Bronchial epithelial cell (primary cell): ENCODE results near the gene PKD2L2. TPM values are rescaled to one million over a fixed set of nuclear protein-coding genes. Genes with fewer than 3 reads are reported as not detected.

Experiments used
- DNase-seq: peaks from one replicate; pipeline ENCODE4 v3.0.0-alpha.2; 2010; ENCODE audit warnings: low read depth
- FAIRE-seq: peaks from 2 replicates; lab custom pipeline; 2011; peaks lifted over from hg19 to GRCh38; lab: Jason Lieb, UNC
- H3K27me3 ChIP-seq: 2 replicates; pipeline ENCODE4 v1.5.1; 2011; ENCODE audit warnings: low read length; ENCODE audit not compliant: control insufficient read depth, insufficient read depth
- H3K36me3 ChIP-seq: 2 replicates; pipeline ENCODE4 v1.5.1; 2011; ENCODE audit warnings: low read length; ENCODE audit not compliant: control insufficient read depth, insufficient read depth
- H3K4me3 ChIP-seq: 2 replicates; pipeline ENCODE4 v1.5.1; 2011; ENCODE audit warnings: mild to moderate bottlenecking, low read depth, low read length, control low read depth
- total RNA-seq: library from RNA; depleted of rRNA; stranded (reverse); fragments of >200 nt; gene quantifications from 2 replicates; pipeline ENCODE4 v1.2.1, GENCODE V29; 2014
- TF ChIP-seq, protein P1 (sequence below): IDR thresholded peaks from 2 replicates; pipeline ENCODE4 v1.5.1; 2011; ENCODE audit warnings: mild to moderate bottlenecking, moderate library complexity, low read length, control low read depth, inconsistent platforms; ENCODE audit not compliant: insufficient read depth, severe bottlenecking

The PKD2L2 gene
- total RNA-seq, 1 donor from 2014 or later: not detected

DNA sequence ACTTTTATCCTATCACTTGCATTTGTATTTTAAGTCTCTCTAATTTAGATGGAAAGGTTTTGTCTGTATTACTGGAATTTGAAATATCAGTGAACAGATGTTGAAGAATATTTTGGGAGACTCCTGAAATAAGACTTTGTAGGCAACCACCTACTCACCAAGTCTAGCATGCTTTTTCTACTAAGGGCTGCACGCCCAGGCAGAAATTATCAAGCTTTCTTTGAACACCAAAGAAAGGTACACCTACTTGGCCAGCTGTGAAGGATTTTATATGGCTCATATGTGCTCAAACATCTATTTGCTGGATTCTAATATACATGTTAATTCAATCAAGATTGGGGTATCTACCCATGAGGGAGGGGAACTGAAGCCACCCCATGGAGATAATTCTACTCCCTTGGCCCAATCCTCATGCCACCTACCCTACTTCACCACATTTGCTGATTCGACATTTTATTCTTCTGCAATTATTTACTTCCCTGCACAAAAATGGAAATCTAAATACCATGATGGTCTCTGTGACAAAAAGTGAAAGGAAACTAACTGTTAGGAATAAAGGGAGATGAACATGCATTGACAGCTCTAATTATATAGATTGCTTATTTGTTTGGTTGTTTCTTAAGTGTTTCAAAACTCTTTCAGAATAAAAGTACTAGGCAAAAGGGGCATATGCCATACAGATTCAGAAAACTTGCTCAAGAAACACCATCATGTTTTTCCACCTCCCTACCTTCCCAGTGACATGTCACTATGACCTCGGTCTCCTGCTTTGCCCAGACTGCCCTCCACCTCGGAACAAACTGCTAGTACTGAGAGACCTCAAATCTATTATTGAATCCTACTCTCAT is 22.5 kb upstream of the PKD2L2 start:
- Histone ChIP-seq H3K27me3 (no peaks in the 10 kb centered on the region), H3K4me3 (no peak overlapping the region), H3K36me3 (no peaks in the 10 kb centered on the region)
- FAIRE-seq (no peak), DNase-seq (no peak)
- TF ChIP-seq, protein P1, sequence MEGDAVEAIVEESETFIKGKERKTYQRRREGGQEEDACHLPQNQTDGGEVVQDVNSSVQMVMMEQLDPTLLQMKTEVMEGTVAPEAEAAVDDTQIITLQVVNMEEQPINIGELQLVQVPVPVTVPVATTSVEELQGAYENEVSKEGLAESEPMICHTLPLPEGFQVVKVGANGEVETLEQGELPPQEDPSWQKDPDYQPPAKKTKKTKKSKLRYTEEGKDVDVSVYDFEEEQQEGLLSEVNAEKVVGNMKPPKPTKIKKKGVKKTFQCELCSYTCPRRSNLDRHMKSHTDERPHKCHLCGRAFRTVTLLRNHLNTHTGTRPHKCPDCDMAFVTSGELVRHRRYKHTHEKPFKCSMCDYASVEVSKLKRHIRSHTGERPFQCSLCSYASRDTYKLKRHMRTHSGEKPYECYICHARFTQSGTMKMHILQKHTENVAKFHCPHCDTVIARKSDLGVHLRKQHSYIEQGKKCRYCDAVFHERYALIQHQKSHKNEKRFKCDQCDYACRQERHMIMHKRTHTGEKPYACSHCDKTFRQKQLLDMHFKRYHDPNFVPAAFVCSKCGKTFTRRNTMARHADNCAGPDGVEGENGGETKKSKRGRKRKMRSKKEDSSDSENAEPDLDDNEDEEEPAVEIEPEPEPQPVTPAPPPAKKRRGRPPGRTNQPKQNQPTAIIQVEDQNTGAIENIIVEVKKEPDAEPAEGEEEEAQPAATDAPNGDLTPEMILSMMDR: no peak

DNA sequence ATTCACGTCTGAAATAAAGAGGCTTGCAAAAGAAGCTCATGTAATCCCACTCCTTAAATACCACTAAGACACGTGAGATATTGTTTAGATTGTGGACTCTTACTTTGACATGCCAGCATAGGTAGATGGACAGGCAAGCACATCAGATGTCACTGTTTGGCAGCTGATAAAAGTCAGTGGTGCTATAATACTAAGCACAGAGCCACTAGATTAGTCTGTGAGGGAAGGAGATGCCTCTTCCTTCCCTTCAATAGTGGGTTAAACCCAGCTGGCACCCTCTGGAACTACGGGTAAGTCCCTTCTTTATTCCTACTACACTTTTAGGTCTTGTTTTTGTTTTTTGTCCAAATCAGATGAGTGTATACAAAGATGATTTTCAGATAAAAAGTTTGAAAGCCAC is 21.6 kb upstream of the PKD2L2 start, which contains the start of gene MYOT:
TSS of gene MYOT (plus strand) at position 197 of the 400 bp plus-strand sequence. CDS start 2,792 bp downstream, outside the sequence.
- TF ChIP-seq, protein P1: no peak
- Histone ChIP-seq H3K36me3 (no peaks in the 10 kb centered on the region), H3K27me3 (no peaks in the 10 kb centered on the region), H3K4me3 (no peak within 1 kb of the TSS)
- FAIRE-seq (no peak), DNase-seq (no peak)

DNA sequence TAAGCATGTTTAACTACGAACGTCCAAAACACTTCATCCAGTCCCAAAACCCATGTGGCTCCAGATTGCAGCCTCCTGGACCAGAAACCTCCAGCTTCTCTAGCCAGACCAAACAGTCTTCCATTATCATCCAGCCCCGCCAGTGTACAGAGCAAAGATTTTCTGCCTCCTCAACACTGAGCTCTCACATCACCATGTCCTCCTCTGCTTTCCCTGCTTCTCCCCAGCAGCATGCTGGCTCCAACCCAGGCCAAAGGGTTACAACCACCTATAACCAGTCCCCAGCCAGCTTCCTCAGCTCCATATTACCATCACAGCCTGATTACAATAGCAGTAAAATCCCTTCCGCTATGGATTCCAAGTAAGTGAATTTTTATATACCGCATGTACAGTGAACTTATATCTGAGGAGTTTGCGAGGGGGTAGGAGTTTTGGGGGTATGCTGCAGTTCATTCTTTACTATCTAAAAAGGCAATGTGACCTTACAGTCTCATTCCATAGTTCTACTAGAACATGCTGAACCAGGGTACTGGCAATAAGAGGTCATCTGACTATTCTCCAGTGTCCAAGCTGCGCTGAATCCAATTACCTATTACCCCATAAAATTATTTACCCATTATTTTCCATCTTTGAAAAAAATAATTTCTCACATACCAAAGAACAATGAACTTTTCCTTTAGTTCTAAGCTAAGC is 18.5 kb upstream of the PKD2L2 start:
- Histone ChIP-seq H3K4me3 (no peak overlapping the region), H3K27me3 (no peaks in the 10 kb centered on the region), H3K36me3 (no peaks in the 10 kb centered on the region)
- no peak for FAIRE-seq
- DNase-seq: no peak
- TF ChIP-seq, protein P1: no peak

DNA sequence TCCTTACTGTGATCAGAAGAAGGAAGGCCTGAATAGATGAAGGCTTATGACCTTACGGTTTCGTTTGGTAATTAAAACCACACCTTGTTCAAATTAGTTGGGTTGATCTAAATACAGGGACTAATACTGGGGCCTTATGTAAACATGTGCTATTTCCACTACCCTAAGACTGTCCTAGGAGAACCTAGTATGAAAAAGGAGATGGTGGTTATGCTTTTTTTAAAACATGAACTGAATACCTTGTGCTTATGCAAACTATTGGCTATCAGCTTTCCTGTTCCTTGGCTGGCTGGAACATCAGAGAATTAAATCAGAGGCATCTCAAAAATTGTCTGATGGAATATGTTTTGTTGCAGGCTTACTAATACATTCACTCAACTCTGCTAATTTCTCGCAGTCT is 17.7 kb upstream of the PKD2L2 start:
- H3K4me3 ChIP-seq: no peak overlapping the region
- no peaks in the 10 kb centered on the region for H3K27me3 ChIP-seq
- TF ChIP-seq, protein P1: no peak
- no peak for DNase-seq
- no peak for FAIRE-seq
- no peaks in the 10 kb centered on the region for H3K36me3 ChIP-seq

DNA sequence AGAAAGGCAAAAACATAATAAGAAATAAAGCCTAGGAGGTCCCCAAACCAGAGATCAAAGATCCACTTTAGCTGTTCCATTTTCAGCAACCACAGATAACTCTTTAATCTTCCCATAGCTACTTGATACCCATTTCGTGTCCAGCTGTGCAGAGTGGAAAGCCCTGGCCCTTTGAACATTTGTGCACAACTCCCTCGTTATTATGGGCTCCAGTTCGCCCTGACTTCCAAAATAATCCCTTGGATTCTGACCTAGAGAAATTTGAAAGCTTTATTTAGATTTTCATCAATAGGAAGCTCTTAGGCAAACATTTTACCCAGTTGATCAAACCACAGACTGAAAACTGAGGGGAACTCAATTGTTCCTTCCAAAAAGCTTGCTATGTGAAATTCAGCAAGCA is 16.8 kb upstream of the PKD2L2 start:
- FAIRE-seq: no peak
- no peaks in the 10 kb centered on the region for H3K36me3 ChIP-seq
- no peak for DNase-seq
- TF ChIP-seq, protein P1: no peak
- no peak overlapping the region for H3K4me3 ChIP-seq
- H3K27me3 ChIP-seq: no peaks in the 10 kb centered on the region
